Liver (tissue), 10 donors: ENCODE results near the gene CXorf49. TPM values are rescaled to one million over a fixed set of nuclear protein-coding genes. Genes with fewer than 3 reads are reported as not detected.

ENCODE experiments used
- DNase-seq: peaks from one replicate; pipeline ENCODE4 v3.0.0-alpha.2; 2017; ENCODE audit warnings: low spot score
- H3K27ac ChIP-seq, 2 donors: one replicate each; pipeline ENCODE4 v1.7.0; 2013; ENCODE audit warnings: inconsistent platforms in 2 of 2, low read length in 2 of 2, control low read depth in 1 of 2, low read depth in 1 of 2, mild to moderate bottlenecking in 1 of 2
- H3K27me3 ChIP-seq, 4 donors: one replicate each; pipeline versions ENCODE4 v1.6.1 to v1.7.0; 2013; ENCODE audit warnings: low read length in 3 of 4, inconsistent platforms in 1 of 4, mild to moderate bottlenecking in 1 of 4, moderate library complexity in 1 of 4; ENCODE audit not compliant: control insufficient read depth in 4 of 4, insufficient read depth in 4 of 4
- H3K36me3 ChIP-seq, 4 donors: one replicate each; pipeline versions ENCODE4 v1.6.1 to v1.7.0; 2013; ENCODE audit warnings: low read length in 3 of 4, mild to moderate bottlenecking in 3 of 4, low read depth in 1 of 4, moderate library complexity in 1 of 4; ENCODE audit not compliant: control insufficient read depth in 4 of 4, insufficient read depth in 3 of 4
- H3K4me1 ChIP-seq, 4 donors: one replicate each; pipeline versions ENCODE4 v1.6.1 to v1.7.0; 2013; ENCODE audit warnings: low read length in 3 of 4, mild to moderate bottlenecking in 3 of 4, moderate library complexity in 1 of 4; ENCODE audit not compliant: control insufficient read depth in 4 of 4, insufficient read depth in 4 of 4
- H3K4me3 ChIP-seq, 3 donors: one replicate each; pipeline versions ENCODE4 v1.6.1 to v1.7.0; 2013; ENCODE audit warnings: low read length in 3 of 3, control low read depth in 1 of 3, low read depth in 1 of 3, mild to moderate bottlenecking in 1 of 3
- H3K9ac ChIP-seq, 2 donors: one replicate each; pipeline ENCODE4 v1.7.0; 2013; ENCODE audit warnings: low read length in 2 of 2, mild to moderate bottlenecking in 2 of 2, moderate library complexity in 2 of 2, control low read depth in 1 of 2, low read depth in 1 of 2
- H3K9me3 ChIP-seq, 4 donors: one replicate each; pipeline versions ENCODE4 v1.6.1 to v1.7.0; 2013; ENCODE audit warnings: low read length in 3 of 4; ENCODE audit not compliant: control insufficient read depth in 4 of 4
- CTCF ChIP-seq: fragments of 150-350 bp; IDR thresholded peaks from 2 replicates; pipeline ENCODE4 v1.5.1; 2017; ENCODE audit warnings: improper control_type of control experiment, low read depth, low read length; ENCODE audit not compliant: missing input control
- EGR1 ChIP-seq, 2 donors: IDR thresholded peaks; 2 replicates each; pipeline ENCODE4 v1.6.1; 2016 to 2018; ENCODE audit warnings: antibody characterized with exemption in 2 of 2, low read depth in 2 of 2
- FOXA2 ChIP-seq: IDR thresholded peaks from 2 replicates; pipeline ENCODE4 v1.6.1; 2016; ENCODE audit warnings: antibody characterized with exemption
- GABPA ChIP-seq, 2 donors: IDR thresholded peaks in 1 of 2; conservative IDR thresholded peaks in 1 of 2; 2 replicates each; pipeline ENCODE4 v1.6.1; 2016; ENCODE audit warnings: antibody characterized with exemption in 2 of 2, mild to moderate bottlenecking in 1 of 2, moderate library complexity in 1 of 2
- JUND ChIP-seq, 2 donors: IDR thresholded peaks; 2 replicates each; pipeline ENCODE4 v1.6.1; 2016; ENCODE audit warnings: antibody characterized with exemption in 2 of 2
- RAD21 ChIP-seq, 2 donors: IDR thresholded peaks; 2 replicates each; pipeline ENCODE4 v1.6.1; 2016; ENCODE audit warnings: antibody characterized with exemption in 2 of 2, mild to moderate bottlenecking in 2 of 2
- REST ChIP-seq: IDR thresholded peaks from 2 replicates; pipeline ENCODE4 v1.6.1; 2016; ENCODE audit warnings: antibody characterized with exemption, mild to moderate bottlenecking
- RXRA ChIP-seq, 2 donors: IDR thresholded peaks; 2 replicates each; pipeline ENCODE4 v1.6.1; 2017 to 2018; ENCODE audit warnings: antibody characterized with exemption in 2 of 2, mild to moderate bottlenecking in 1 of 2
- ZBTB33 ChIP-seq: IDR thresholded peaks from 2 replicates; pipeline ENCODE4 v1.6.1; 2016; ENCODE audit warnings: antibody characterized with exemption
- WGBS: extraction: QIAGEN DNeasy Blood & Tissue Kit; methylation state at CpG from one replicate; pipeline ENCODE4 v1.1.7; 2013; 5-methylcytosine and 5-hydroxymethylcytosine counted together
- polyA plus RNA-seq, 2 donors: library from polyadenylated mRNA; stranded (reverse) in 1 of 2; unstranded in 1 of 2; fragments of 200-250 nt in 1 of 2; fragments of >200 nt in 1 of 2; fragmentation: Nextera tagmentation in 1 of 2; extraction: Ambion mirVana in 1 of 2; gene quantifications; one replicate each; pipeline versions ENCODE4 v1.2.1 to v1.2.3, GENCODE V29; 2013 to 2015
- small RNA-seq: library from RNA; depleted of rRNA; stranded (forward); fragments of <200 nt; gene quantifications from one replicate; pipeline ENCODE3, GENCODE V24; 2014
- total RNA-seq, 2 donors: library from RNA; depleted of rRNA; stranded (reverse); fragments of >200 nt; gene quantifications; one replicate each; pipeline ENCODE4 v1.2.3, GENCODE V29; 2014
- donor health status: healthy.
- donor health status: healthy.
- donor health status: healthy.
- donor health status: healthy.
- donor health status: healthy.

CXorf49 gene
- total and polyA plus RNA-seq, 4 donors, result not detected

- H3K27me3 ChIP-seq, result no peaks in the 10 kb centered on the region
- DNase-seq, result no peak
- H3K27ac ChIP-seq, result no peak overlapping the region
- no peaks in the 10 kb centered on the region for H3K36me3 ChIP-seq
- TF ChIP-seq RXRA (IDR thresholded peaks at IDR 0.05), result no peak
- TF ChIP-seq REST, result no peak
- TF ChIP-seq CTCF, result no peak
- TF ChIP-seq GABPA (IDR thresholded peaks at IDR 0.05 in 1 of 2, conservative IDR thresholded peaks at IDR 0.05 in 1 of 2), result no peak
- no peak for TF ChIP-seq EGR1 (IDR thresholded peaks at IDR 0.05; ENCODE audit: low read depth in 2 of 2)
- TF ChIP-seq ZBTB33, result no peak
- TF ChIP-seq FOXA2, result no peak
- H3K4me3 ChIP-seq, result no peak overlapping the region
- H3K4me1 ChIP-seq, result no peaks in the 10 kb centered on the region
- H3K9me3 ChIP-seq, result no peaks in the 10 kb centered on the region
- H3K9ac ChIP-seq, result no peak overlapping the region
- WGBS, result 74% methylated on average over 10 of the region's 10 CpGs
These were observed 52.3 kb downstream of the CXorf49 start for GRCh38 chrX:71665747-71666146.

- H3K4me1 ChIP-seq, result no peaks in the 10 kb centered on the region
- H3K9ac ChIP-seq, result no peak overlapping the region
- TF ChIP-seq JUND (IDR thresholded peaks at IDR 0.05), result no peak
- no peak for TF ChIP-seq RAD21 (IDR thresholded peaks at IDR 0.05)
- TF ChIP-seq EGR1 (IDR thresholded peaks at IDR 0.05; ENCODE audit: low read depth in 2 of 2), result no peak
- H3K36me3 ChIP-seq, result no peaks in the 10 kb centered on the region
- DNase-seq, result no peak
- H3K27ac ChIP-seq, result no peak overlapping the region
- WGBS, result 95% methylated on average over 16 of the region's 16 CpGs
- no peaks in the 10 kb centered on the region for H3K9me3 ChIP-seq
- H3K4me3 ChIP-seq, result no peak overlapping the region
- H3K27me3 ChIP-seq, result no peaks in the 10 kb centered on the region
These were observed 53.1 kb downstream of the CXorf49 start for GRCh38 chrX:71664889-71665491.

Small RNA genes within 50 kb of the gene (small RNA-seq; reads per million reads assigned to genes)
- not detected for gene BX276092.4
- gene BX276092.6, result not detected
- not detected for gene BX276092.8

Other genes with a start within 250 kb of the CXorf49 start
- 10 to 100 TPM; 68.8 to 72.7 TPM for gene OGT, start 185.2 kb downstream of the CXorf49 start, total RNA-seq
- gene OGT, start 185.2 kb downstream of the CXorf49 start, polyA plus RNA-seq, result 10 to 100 TPM; 10.8 to 25.9 TPM
- 1 to 10 TPM; 1.1 to 3.7 TPM for gene GCNA, start 139.8 kb downstream of the CXorf49 start, total RNA-seq
- under 1 TPM; 0.18 to 0.35 TPM for gene GCNA, start 139.8 kb downstream of the CXorf49 start, polyA plus RNA-seq
- under 1 TPM in 1 of 2 donors, not detected in 1; 0.25 TPM for gene CXCR3, start 99.8 kb downstream of the CXorf49 start, total RNA-seq
- under 1 TPM; 0.25 to 0.27 TPM for gene CXCR3, start 99.8 kb downstream of the CXorf49 start, polyA plus RNA-seq
- gene CXorf49B, start 45.1 kb upstream of the CXorf49 start, total RNA-seq, result not detected
- gene CXorf49B, start 45.1 kb upstream of the CXorf49 start, polyA plus RNA-seq, result not detected
- gene NHSL2, start 192.6 kb upstream of the CXorf49 start, total RNA-seq, result 1 to 10 TPM; 1.2 to 1.3 TPM
- under 1 TPM; 0.45 to 0.97 TPM for gene NHSL2, start 192.6 kb upstream of the CXorf49 start, polyA plus RNA-seq